Transverse colon (tissue), 4 donors: ENCODE data around the gene USP2. TPM values are rescaled to one million over a fixed set of nuclear protein-coding genes. Genes with fewer than 3 reads are reported as not detected.

Experiments used
- DNase-seq: peaks from one replicate; pipeline ENCODE4 v3.0.0-alpha.2; 2019
- H3K27ac ChIP-seq, 4 donors: fragments of 200-600 bp; sonication (generic); 2 replicates each; pipeline ENCODE4 v1.5.1; 2016 to 2018; ENCODE audit warnings: inconsistent platforms in 4 of 4
- H3K27me3 ChIP-seq: fragments of 200-600 bp; sonication (generic); 2 replicates; pipeline ENCODE4 v1.5.1; 2017; ENCODE audit warnings: inconsistent platforms
- H3K36me3 ChIP-seq, 4 donors: fragments of 200-600 bp; sonication (generic); 2 replicates each; pipeline ENCODE4 v1.5.1; 2017 to 2019; ENCODE audit warnings: inconsistent platforms in 4 of 4
- H3K4me1 ChIP-seq, 4 donors: fragments of 200-600 bp; sonication (generic); 2 replicates each; pipeline ENCODE4 v1.5.1; 2017 to 2020; ENCODE audit warnings: inconsistent platforms in 4 of 4
- H3K4me3 ChIP-seq, 4 donors: fragments of 200-600 bp; sonication (generic); 1 replicate in 1 of 4; 2 replicates in 3 of 4; pipeline versions ENCODE4 v1.5.1 to v1.6.1; 2017 to 2019; ENCODE audit warnings: inconsistent platforms in 4 of 4
- H3K9me3 ChIP-seq, 2 donors: fragments of 200-600 bp; sonication (generic); 2 replicates each; pipeline ENCODE4 v1.5.1; 2017 to 2019; ENCODE audit warnings: inconsistent platforms in 2 of 2
- CTCF ChIP-seq, 5 experiments: fragments of 200-600 bp in 3 of 5; fragments of 450-650 bp in 2 of 5; sonication (generic) in 3 of 5; IDR thresholded peaks; 1 replicate in 2 of 5; 2 replicates in 3 of 5; pipeline ENCODE4 v1.5.1; 2016 to 2017; ENCODE audit warnings: antibody characterized with exemption in 5 of 5, inconsistent platforms in 3 of 5, mild to moderate bottlenecking in 2 of 5, moderate library complexity in 1 of 5
- EP300 ChIP-seq: sonication (generic); formaldehyde crosslinking; IDR thresholded peaks from one replicate; pipeline ENCODE4 v1.6.1; 2017; ENCODE audit warnings: antibody characterized with exemption, low read depth
- POLR2A ChIP-seq: fragments of 450-650 bp; IDR thresholded peaks from one replicate; pipeline ENCODE4 v1.6.1; 2016; ENCODE audit warnings: antibody characterized with exemption, mild to moderate bottlenecking, moderate library complexity
- POLR2AphosphoS5 ChIP-seq, 3 donors: sonication (generic); formaldehyde crosslinking; IDR thresholded peaks; one replicate each; pipeline ENCODE4 v1.6.1; 2016; ENCODE audit warnings: antibody characterized with exemption in 3 of 3
- WGBS, 2 donors: methylation state at CpG; one replicate each; pipeline ENCODE4 v1.1.5; 2018; ENCODE audit warnings: low coverage in 1 of 2; 5-methylcytosine and 5-hydroxymethylcytosine counted together
- in situ Hi-C, 4 donors: fragments of 200-750 bp; cut with MboI; loops; one replicate each; pipeline versions ENCODE4 v1.15.0 to v1.15.1; 2017; ENCODE audit warnings: low sequenced_read_pairs in 3 of 4, low pct_ligation_motif_present in 1 of 4, low pct_unique_long_range_greater_than_20kb in 1 of 4
- intact Hi-C: fragments of 100-400 bp; cut with DNase I; formaldehyde crosslinking; loops from one replicate; pipeline ENCODE4 v1.15.1; 2023; ENCODE audit warnings: low total_unique reads
- total RNA-seq, 4 donors: library from RNA; depleted of rRNA; stranded (reverse); fragments of >200 nt; gene quantifications; one replicate each; pipeline ENCODE4 v1.1.0, GENCODE V29; 2016

The USP2 gene
- total RNA-seq, 4 donors from 2014 or later: 9.8 to 26.6 (median 22.7) TPM

GRCh38 chr11:119317592-119318239, 63.8 kb downstream of the USP2 start:
- WGBS, 2 donors: 75 to 83% methylated on average over 3 to 14 of the region's 14 CpGs
- Histone ChIP-seq H3K4me3 (peak overlapping the region in 2 of 4 donors; percentile 54 to 56), H3K4me1 (peaks cover 30 to 72% (median 59%) of the 10 kb centered on the region in 4 donors), H3K36me3 (no peaks in the 10 kb centered on the region), H3K9me3 (no peaks in the 10 kb centered on the region), H3K27ac (peak overlapping the region; percentile 82 to 97 (median 87)), H3K27me3 (peaks cover 68% of the 10 kb centered on the region)
- no peak for DNase-seq
- intact Hi-C loops: no loop called here
- in situ Hi-C loops: no loop called here
- TF ChIP-seq POLR2AphosphoS5 (IDR thresholded peaks at IDR 0.05): no peak
- no peak for TF ChIP-seq POLR2A
- TF ChIP-seq CTCF (IDR thresholded peaks at IDR 0.05): no peak
- no peak for TF ChIP-seq EP300

GRCh38 chr11:119316729-119317591, 64.5 kb downstream of the USP2 start, which contains the start of gene MCAM:
Gene MCAM, minus strand, starts transcription at chr11:119317130. Its CDS starts 29 bp downstream, at chr11:119317101.
- no peak for DNase-seq
- peaks cover 30 to 70% (median 57%) of the 10 kb centered on the region in 4 donors for H3K4me1 ChIP-seq
- H3K9me3 ChIP-seq: no peaks in the 10 kb centered on the region
- peak within 1 kb of the TSS; percentile 44 to 72 (median 55) for H3K4me3 ChIP-seq
- 4% methylated on average over 48 of the region's 74 CpGs; no CpG with 5 or more reads in 1 of the 2 donors for WGBS, 2 donors
- peaks cover 68% of the 10 kb centered on the region for H3K27me3 ChIP-seq
- peak; percentile 54 for TF ChIP-seq POLR2A
- no peak for TF ChIP-seq CTCF (IDR thresholded peaks at IDR 0.05)
- no peak for TF ChIP-seq EP300
- TF ChIP-seq POLR2AphosphoS5 (IDR thresholded peaks at IDR 0.05): peak; percentile 74 to 92 (median 80)
- in situ Hi-C loops (no loop called here), intact Hi-C loops (no loop called here)
- no peaks in the 10 kb centered on the region for H3K36me3 ChIP-seq
- peak within 1 kb of the TSS; percentile 82 to 97 (median 87) for H3K27ac ChIP-seq

- Histone ChIP-seq H3K36me3 (no peaks in the 10 kb centered on the region), H3K9me3 (no peaks in the 10 kb centered on the region), H3K4me3 (peak overlapping the region; percentile 44 to 72 (median 55)), H3K27me3 (peaks cover 64% of the 10 kb centered on the region), H3K27ac (peak overlapping the region; percentile 82 to 97 (median 87)), H3K4me1 (peaks cover 30 to 63% (median 49%) of the 10 kb centered on the region in 4 donors)
- TF ChIP-seq POLR2AphosphoS5 (IDR thresholded peaks at IDR 0.05): peak in 1 of 3 donors; percentile 14
- TF ChIP-seq POLR2A: no peak
- WGBS, 2 donors: 1% methylated on average over 42 of the region's 46 CpGs; no CpG with 5 or more reads in 1 of the 2 donors
- intact Hi-C loops (no loop called here), in situ Hi-C loops (no loop called here)
- DNase-seq: no peak
Measured at GRCh38 chr11:119316016-119316728, 65.3 kb downstream of the USP2 start.

- intact Hi-C loops: no loop called here
- Histone ChIP-seq H3K4me3 (peak overlapping the region; percentile 44 to 72 (median 55)), H3K27me3 (peaks cover 56% of the 10 kb centered on the region), H3K27ac (peak overlapping the region; percentile 82 to 97 (median 87)), H3K4me1 (peaks cover 30 to 55% (median 42%) of the 10 kb centered on the region in 4 donors), H3K36me3 (no peaks in the 10 kb centered on the region), H3K9me3 (no peaks in the 10 kb centered on the region)
- no peak for TF ChIP-seq EP300
- TF ChIP-seq POLR2A: no peak
- TF ChIP-seq CTCF (IDR thresholded peaks at IDR 0.05): no peak
- peak in 1 of 3 donors; percentile 28 for TF ChIP-seq POLR2AphosphoS5 (IDR thresholded peaks at IDR 0.05)
- WGBS, 2 donors: 8% methylated on average over 26 of the region's 29 CpGs; no CpG with 5 or more reads in 1 of the 2 donors
- DNase-seq: peak; percentile 62
- in situ Hi-C loops: no loop called here
Measured at GRCh38 chr11:119315131-119316015, 66.1 kb downstream of the USP2 start.
